ENCODE data around the gene TLE2.

The TLE2 gene

DNA sequence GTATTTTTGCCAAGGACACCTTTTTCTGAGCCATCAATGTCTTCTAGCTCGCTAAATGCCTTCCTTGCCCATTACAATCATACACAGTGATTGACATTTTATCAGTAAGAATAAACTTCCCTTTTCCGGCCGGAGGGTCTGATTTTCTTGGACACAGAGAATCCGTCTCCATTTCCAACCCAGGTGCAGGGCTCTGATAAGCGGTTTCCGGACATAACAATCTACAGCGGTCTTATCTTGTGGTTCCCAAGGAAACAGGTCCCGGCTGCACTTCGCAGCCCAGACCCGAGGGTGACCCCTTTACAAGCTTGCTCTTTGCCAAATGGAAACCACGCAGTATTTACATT is 79.2 kb downstream of the TLE2 start:
- DNase-seq (ENCODE audit: low read depth) = no peak
